B cell (primary cell): ENCODE measurements around the gene TMEM120A. TPM values are rescaled to one million over a fixed set of nuclear protein-coding genes. Genes with fewer than 3 reads are reported as not detected.

Source experiments
- ATAC-seq: fragments of 200-7000 bp; cut with Tn5 transposase; one replicate; pipeline ENCODE4 v1.10.0; 2021; ENCODE audit warnings: low read depth, mild to moderate bottlenecking, moderate number of reproducible peaks, moderate library complexity
- CTCF ChIA-PET: fragments of 350-600 bp; sonication (Branson Sonifier 250); formaldehyde crosslinking; loops from one replicate; lab custom pipeline; 2021; ENCODE audit warnings: antibody characterized with exemption, inconsistent platforms; lab: Charles Lee
- POLR2A ChIA-PET: fragments of 350-600 bp; sonication (Branson Sonifier 250); formaldehyde crosslinking; loops from one replicate; lab custom pipeline; 2021; ENCODE audit warnings: antibody characterized with exemption; lab: Charles Lee
- DNase-seq: peaks from one replicate; pipeline ENCODE4 v3.0.0; 2013
- H2AFZ ChIP-seq: 2 replicates; pipeline ENCODE4 v1.6.1; 2012; ENCODE audit warnings: mild to moderate bottlenecking, low read depth, low read length; ENCODE audit not compliant: insufficient read depth, poor library complexity, severe bottlenecking
- H3K27ac ChIP-seq, 2 donors: 1 replicate in 1 of 2; 2 replicates in 1 of 2; pipeline ENCODE4 v1.5.1; 2012 to 2013; ENCODE audit warnings: low read length in 2 of 2, mild to moderate bottlenecking in 2 of 2, moderate library complexity in 1 of 2
- H3K27me3 ChIP-seq, 4 experiments: fragments of 200-600 bp in 1 of 4; sonication (generic) in 1 of 4; replicated peaks in 1 of 4; 1 replicate in 2 of 4; 2 replicates in 2 of 4; pipeline versions ENCODE4 v1.6.1 to v1.7.0; 2013 to 2016; ENCODE audit warnings: low read length in 3 of 4, mild to moderate bottlenecking in 2 of 4, mixed read lengths in 1 of 4, moderate library complexity in 1 of 4; ENCODE audit not compliant: insufficient read depth in 4 of 4, control insufficient read depth in 3 of 4; ENCODE audit errors: control extremely low read depth in 1 of 4
- H3K36me3 ChIP-seq, 2 experiments: replicated peaks in 1 of 2; 1 replicate in 1 of 2; 2 replicates in 1 of 2; pipeline versions ENCODE4 v1.6.1 to v1.7.1; 2013; ENCODE audit warnings: low read length in 1 of 2; ENCODE audit not compliant: insufficient read depth in 2 of 2, control insufficient read depth in 1 of 2; ENCODE audit errors: control extremely low read depth in 1 of 2, extremely low read depth in 1 of 2
- H3K4me1 ChIP-seq, 2 donors: fragments of 200-600 bp in 1 of 2; sonication (generic) in 1 of 2; 1 replicate in 1 of 2; 2 replicates in 1 of 2; pipeline versions ENCODE4 v1.5.1 to v1.6.1; 2013 to 2017; ENCODE audit warnings: low read length in 2 of 2; ENCODE audit not compliant: control insufficient read depth in 2 of 2, insufficient read depth in 2 of 2
- H3K4me2 ChIP-seq: replicated peaks from 2 replicates; pipeline ENCODE3; 2012; ENCODE audit warnings: mild to moderate bottlenecking, low read depth, low read length; ENCODE audit not compliant: poor library complexity, severe bottlenecking
- H3K4me3 ChIP-seq, 5 experiments: fragments of 200-600 bp in 1 of 5; sonication (generic) in 1 of 5; 1 replicate in 3 of 5; 2 replicates in 2 of 5; pipeline versions ENCODE4 v1.5.1 to v1.7.0; 2011 to 2016; ENCODE audit warnings: low read length in 4 of 5, mild to moderate bottlenecking in 4 of 5, low read depth in 2 of 5, control low read depth in 1 of 5, moderate library complexity in 1 of 5; ENCODE audit not compliant: insufficient read depth in 1 of 5; ENCODE audit errors: control extremely low read depth in 1 of 5, extremely low read depth in 1 of 5
- H3K79me2 ChIP-seq: fragments of 200-600 bp; sonication (generic); one replicate; pipeline ENCODE4 v1.6.0; 2016; ENCODE audit warnings: low read length; ENCODE audit not compliant: control insufficient read depth, insufficient read depth
- H3K9ac ChIP-seq: fragments of 200-600 bp; sonication (generic); 2 replicates; pipeline ENCODE4 v1.6.1; 2017; ENCODE audit warnings: mild to moderate bottlenecking, low read length, moderate library complexity
- H3K9me3 ChIP-seq, 3 donors: one replicate each; pipeline versions ENCODE4 v1.6.1 to v1.7.1; 2013; ENCODE audit warnings: low read length in 2 of 3; ENCODE audit not compliant: control insufficient read depth in 2 of 3, insufficient read depth in 1 of 3; ENCODE audit errors: control extremely low read depth in 1 of 3
- H4K20me1 ChIP-seq: 2 replicates; pipeline ENCODE4 v1.6.0; 2012; ENCODE audit warnings: mild to moderate bottlenecking, low read length; ENCODE audit not compliant: insufficient read depth, control insufficient read depth, poor library complexity, severe bottlenecking
- H3K27ac Mint-ChIP-seq: one replicate; pipeline ENCODE4 v1.8.0; 2021; ENCODE audit warnings: mixed read lengths
- H3K27me3 Mint-ChIP-seq: one replicate; pipeline ENCODE4 v1.8.0; 2021; ENCODE audit warnings: mixed read lengths
- H3K4me1 Mint-ChIP-seq: one replicate; pipeline ENCODE4 v1.8.0; 2021; ENCODE audit warnings: mixed read lengths
- H3K4me3 Mint-ChIP-seq: one replicate; pipeline ENCODE4 v1.8.0; 2021; ENCODE audit warnings: mixed read lengths
- H3K9me3 Mint-ChIP-seq: one replicate; pipeline ENCODE4 v1.8.0; 2022; ENCODE audit warnings: mixed read lengths; ENCODE audit not compliant: insufficient read depth
- CTCF ChIP-seq: fragments of 200-600 bp; IDR thresholded peaks from one replicate; pipeline ENCODE4 v1.8.0; 2022; ENCODE audit warnings: antibody characterized with exemption, mild to moderate bottlenecking
- EZH2 ChIP-seq: IDR thresholded peaks from 2 replicates; pipeline ENCODE4 v1.6.1; 2012; ENCODE audit warnings: borderline replicate concordance, low read depth, mild to moderate bottlenecking, moderate library complexity, low read length; ENCODE audit not compliant: insufficient read depth, poor library complexity, severe bottlenecking
- WGBS: methylation state at CpG from one replicate; pipeline ENCODE4 v1.1.5; 2013; ENCODE audit warnings: missing lambda C conversion rate; ENCODE audit not compliant: insufficient coverage; 5-methylcytosine and 5-hydroxymethylcytosine counted together
- intact Hi-C: fragments of 100-400 bp; cut with micrococcal nuclease; formaldehyde crosslinking; loops from one replicate; pipeline ENCODE4 v1.10.0; 2022
- polyA plus RNA-seq: library from polyadenylated mRNA; depleted of rRNA; stranded (reverse); fragments of >200 nt; gene quantifications from 2 replicates; pipeline ENCODE4 v1.2.3, GENCODE V29; 2012
- total RNA-seq, 2 donors: library from RNA; stranded (reverse); fragments of 120-200 nt in 1 of 2; gene quantifications; 1 replicate in 1 of 2; 2 replicates in 1 of 2; pipeline versions ENCODE4 v1.2.3 to v1.2.4, GENCODE V29; 2013 to 2022

The TMEM120A gene
- total and polyA plus RNA-seq, 2 donors (not counting 1 experiment from before 2014, with no cell fraction given) = 39.0 to 49.3 TPM

- H3K4me3 Mint-ChIP-seq = no peak overlapping the region
- Histone ChIP-seq H3K27me3 (no peaks in the 10 kb centered on the region), H3K9me3 (no peaks in the 10 kb centered on the region), H3K27ac (no peak overlapping the region), H3K4me3 (no peak overlapping the region), H3K4me1 (no peaks in the 10 kb centered on the region), H3K4me2 (no peak overlapping the region), H4K20me1 (no peaks in the 10 kb centered on the region), H3K9ac (no peak overlapping the region), H2AFZ (no peak overlapping the region), H3K79me2 (no peaks in the 10 kb centered on the region), H3K36me3 (peaks cover 4 to 30% of the 10 kb centered on the region in 2 experiments)
- 98% methylated on average over 16 of the region's 16 CpGs for WGBS
- no peaks in the 10 kb centered on the region for H3K27me3 Mint-ChIP-seq
- H3K4me1 Mint-ChIP-seq = no peaks in the 10 kb centered on the region
- TF ChIP-seq EZH2 (no peak), CTCF (no peak)
- ATAC-seq (no peak), DNase-seq (no peak)
- intact Hi-C loops = no loop called here
- H3K27ac Mint-ChIP-seq = no peak overlapping the region
- ChIA-PET CTCF (no interaction called here), POLR2A (no interaction called here)
- no peaks in the 10 kb centered on the region for H3K9me3 Mint-ChIP-seq
These were observed 37.2 kb downstream of the TMEM120A start for GRCh38 chr7:75957021-75957736.

- ChIA-PET POLR2A (no interaction called here), CTCF (no interaction called here)
- Mint-ChIP-seq H3K27me3 (no peaks in the 10 kb centered on the region), H3K4me3 (no peak overlapping the region), H3K4me1 (no peaks in the 10 kb centered on the region), H3K9me3 (no peaks in the 10 kb centered on the region), H3K27ac (no peak overlapping the region)
- H3K4me1 ChIP-seq = no peaks in the 10 kb centered on the region
- no peak overlapping the region for H3K9ac ChIP-seq
- no peak for TF ChIP-seq EZH2
- TF ChIP-seq CTCF = no peak
- H3K27me3 ChIP-seq = no peaks in the 10 kb centered on the region
- H3K79me2 ChIP-seq = no peaks in the 10 kb centered on the region
- H3K27ac ChIP-seq = no peak overlapping the region
- H3K9me3 ChIP-seq = no peaks in the 10 kb centered on the region
- H3K4me3 ChIP-seq = no peak overlapping the region
- no peak for DNase-seq
- H2AFZ ChIP-seq = no peak overlapping the region
- intact Hi-C loops = no loop called here
- WGBS = 89% methylated on average over 11 of the region's 12 CpGs
- peaks cover 4 to 30% of the 10 kb centered on the region in 2 experiments for H3K36me3 ChIP-seq
- H4K20me1 ChIP-seq = peaks cover 8% of the 10 kb centered on the region
- ATAC-seq = no peak
- H3K4me2 ChIP-seq = no peak overlapping the region
These were observed 39.0 kb downstream of the TMEM120A start for GRCh38 chr7:75955331-75955955.
